Gastrocnemius medialis (tissue), 4 donors: ENCODE measurements around the gene NADSYN1. TPM values are rescaled to one million over a fixed set of nuclear protein-coding genes. Genes with fewer than 3 reads are reported as not detected.

Experiments used
- ATAC-seq, 2 donors: fragments of 150-250 bp; one replicate each; pipeline ENCODE4 v1.9.1; 2016
- DNase-seq, 2 donors: peaks; one replicate each; pipeline ENCODE4 v3.0.0-alpha.2; 2019
- H3K27ac ChIP-seq, 4 donors: fragments of 200-600 bp; sonication (generic); 1 replicate in 1 of 4; 2 replicates in 3 of 4; pipeline ENCODE4 v1.5.1; 2016 to 2018; ENCODE audit warnings: mild to moderate bottlenecking in 2 of 4, moderate library complexity in 1 of 4
- H3K27me3 ChIP-seq, 3 donors: fragments of 200-600 bp; sonication (generic) in 2 of 3; 1 replicate in 1 of 3; 2 replicates in 2 of 3; pipeline versions ENCODE4 v1.5.1 to v1.6.0; 2016 to 2019; ENCODE audit warnings: mild to moderate bottlenecking in 1 of 3, moderate library complexity in 1 of 3
- H3K36me3 ChIP-seq, 2 donors: fragments of 200-600 bp; sonication (generic) in 1 of 2; one replicate each; pipeline ENCODE4 v1.5.1; 2017 to 2018
- H3K4me1 ChIP-seq, 2 donors: fragments of 200-600 bp; sonication (generic) in 1 of 2; one replicate each; pipeline ENCODE4 v1.5.1; 2016 to 2017; ENCODE audit warnings: mild to moderate bottlenecking in 2 of 2
- H3K4me3 ChIP-seq, 4 donors: fragments of 200-600 bp; sonication (generic) in 3 of 4; 1 replicate in 1 of 4; 2 replicates in 3 of 4; pipeline ENCODE4 v1.5.1; 2016 to 2019; ENCODE audit warnings: mild to moderate bottlenecking in 2 of 4
- H3K9me3 ChIP-seq, 3 donors: fragments of 200-600 bp; sonication (generic) in 2 of 3; 1 replicate in 1 of 3; 2 replicates in 2 of 3; pipeline ENCODE4 v1.5.1; 2016 to 2019
- CTCF ChIP-seq, 5 experiments: fragments of 450-650 bp in 3 of 5; fragments of 200-600 bp in 2 of 5; sonication (generic) in 2 of 5; IDR thresholded peaks in 4 of 5; conservative IDR thresholded peaks in 1 of 5; 1 replicate in 4 of 5; 2 replicates in 1 of 5; pipeline ENCODE4 v1.5.1; 2016 to 2019; ENCODE audit warnings: antibody characterized with exemption in 5 of 5, mild to moderate bottlenecking in 3 of 5, moderate library complexity in 3 of 5
- POLR2A ChIP-seq, 2 donors: fragments of 450-650 bp; IDR thresholded peaks; one replicate each; pipeline ENCODE4 v1.6.1; 2017; ENCODE audit warnings: antibody characterized with exemption in 2 of 2, mild to moderate bottlenecking in 2 of 2, moderate library complexity in 2 of 2
- in situ Hi-C, 4 donors: fragments of 200-750 bp; cut with MboI; loops; one replicate each; pipeline versions ENCODE4 v1.15.0 to v1.8.0; 2017; ENCODE audit warnings: low sequenced_read_pairs in 4 of 4
- intact Hi-C: fragments of 100-400 bp; cut with DNase I; formaldehyde crosslinking; loops from one replicate; pipeline ENCODE4 v1.15.1; 2023; ENCODE audit warnings: low total_unique reads
- total RNA-seq, 4 donors: library from RNA; depleted of rRNA; stranded (reverse); fragments of >200 nt; gene quantifications; one replicate each; pipeline versions ENCODE4 v1.1.0 to v1.2.3, GENCODE V29; 2016

NADSYN1 gene
- total RNA-seq, 4 donors from 2014 or later = 10.5 to 27.1 (median 16.0) TPM

- Histone ChIP-seq H3K36me3 (peaks cover 0 to 31% of the 10 kb centered on the region in 2 donors), H3K27me3 (no peaks in the 10 kb centered on the region), H3K9me3 (no peaks in the 10 kb centered on the region), H3K4me3 (no peak overlapping the region), H3K4me1 (peaks cover 0 to 14% of the 10 kb centered on the region in 2 donors), H3K27ac (no peak overlapping the region)
- no peak for ATAC-seq
- no peak for DNase-seq
- intact Hi-C loops = no loop called here
- in situ Hi-C loops = no loop called here
- TF ChIP-seq POLR2A (IDR thresholded peaks at IDR 0.05) = no peak
Measured at GRCh38 chr11:71501071-71501985, 48.3 kb downstream of the NADSYN1 start.

GRCh38 chr11:71502026-71502425 is 49.0 kb downstream of the NADSYN1 start:
- intact Hi-C loops = no loop called here

GRCh38 chr11:71502871-71503435 is 50.0 kb downstream of the NADSYN1 start:
- in situ Hi-C loops = no loop called here
- no peak overlapping the region for H3K4me3 ChIP-seq
- ATAC-seq = no peak
- H3K36me3 ChIP-seq = peaks cover 0 to 15% of the 10 kb centered on the region in 2 donors
- intact Hi-C loops = no loop called here
- TF ChIP-seq CTCF (IDR thresholded peaks at IDR 0.05 in 4 of 5, conservative IDR thresholded peaks at IDR 0.05 in 1 of 5) (no peak), POLR2A (IDR thresholded peaks at IDR 0.05) (no peak)
- no peaks in the 10 kb centered on the region for H3K27me3 ChIP-seq
- no peak for DNase-seq
- H3K27ac ChIP-seq = no peak overlapping the region
- no peaks in the 10 kb centered on the region for H3K9me3 ChIP-seq
- H3K4me1 ChIP-seq = peaks cover 0 to 14% of the 10 kb centered on the region in 2 donors

More at GRCh38 chr11:71502026-71502425, 49.0 kb downstream of the NADSYN1 start:
- DNase-seq (no peak), ATAC-seq (no peak)
- peaks cover 0 to 25% of the 10 kb centered on the region in 2 donors for H3K36me3 ChIP-seq
- H3K27ac ChIP-seq = no peak overlapping the region
- peaks cover 0 to 14% of the 10 kb centered on the region in 2 donors for H3K4me1 ChIP-seq
- TF ChIP-seq CTCF (IDR thresholded peaks at IDR 0.05 in 4 of 5, conservative IDR thresholded peaks at IDR 0.05 in 1 of 5) = no peak
- TF ChIP-seq POLR2A (IDR thresholded peaks at IDR 0.05) = no peak
- no peak overlapping the region for H3K4me3 ChIP-seq
- in situ Hi-C loops = no loop called here
- H3K9me3 ChIP-seq = no peaks in the 10 kb centered on the region
- H3K27me3 ChIP-seq = no peaks in the 10 kb centered on the region

- Histone ChIP-seq H3K27me3 (no peaks in the 10 kb centered on the region), H3K9me3 (no peaks in the 10 kb centered on the region), H3K4me3 (no peak overlapping the region), H3K27ac (no peak overlapping the region), H3K36me3 (peaks cover 0 to 8% of the 10 kb centered on the region in 2 donors), H3K4me1 (peaks cover 0 to 4% of the 10 kb centered on the region in 2 donors)
- no peak for ATAC-seq
- in situ Hi-C loops = no loop called here
- TF ChIP-seq CTCF (IDR thresholded peaks at IDR 0.05 in 4 of 5, conservative IDR thresholded peaks at IDR 0.05 in 1 of 5) (no peak), POLR2A (IDR thresholded peaks at IDR 0.05) (no peak)
- DNase-seq = no peak
- intact Hi-C loops = no loop called here
Measured at GRCh38 chr11:71504531-71504930, 51.5 kb downstream of the NADSYN1 start.

- Histone ChIP-seq H3K4me1 (peaks cover 0 to 4% of the 10 kb centered on the region in 2 donors), H3K9me3 (no peaks in the 10 kb centered on the region), H3K36me3 (peaks cover 0 to 8% of the 10 kb centered on the region in 2 donors), H3K4me3 (no peak overlapping the region), H3K27ac (no peak overlapping the region), H3K27me3 (no peaks in the 10 kb centered on the region)
- in situ Hi-C loops (no loop called here), intact Hi-C loops (no loop called here)
- ATAC-seq (no peak), DNase-seq (no peak)
- TF ChIP-seq CTCF (IDR thresholded peaks at IDR 0.05 in 4 of 5, conservative IDR thresholded peaks at IDR 0.05 in 1 of 5) (no peak), POLR2A (IDR thresholded peaks at IDR 0.05) (no peak)
Measured at GRCh38 chr11:71505001-71505400, 52.0 kb downstream of the NADSYN1 start.
